NAMALWA (cell line): ENCODE results near the gene FAM98A.

Experiments used
- DNase-seq: peaks from one replicate; pipeline ENCODE4 v3.0.0-alpha.2; 2015; ENCODE audit warnings: low spot score

The FAM98A gene

GRCh38 chr2:33597026-33597425 is 2.1 kb downstream of the FAM98A start:
- no peak for DNase-seq

DNA sequence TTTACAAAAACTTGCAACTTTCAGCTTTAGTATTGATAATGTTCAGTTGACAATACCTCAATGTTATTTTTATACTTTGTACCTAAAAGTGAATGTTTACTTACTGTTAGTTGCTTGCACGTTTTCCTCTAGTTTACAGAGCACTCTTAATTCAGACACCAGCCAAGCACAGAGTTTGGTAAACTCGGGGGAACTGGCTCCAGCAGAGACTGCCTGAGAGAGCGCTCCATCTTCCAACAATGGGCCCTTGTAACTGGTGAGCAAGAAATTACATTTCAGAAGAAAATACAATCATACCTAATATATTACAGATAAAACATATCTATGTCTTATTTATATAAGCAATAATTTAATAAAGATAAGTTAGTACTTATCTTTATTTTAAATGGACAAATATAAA is 3.7 kb downstream of the FAM98A start:
- DNase-seq: no peak

- no peak for DNase-seq
These were observed 9.7 kb downstream of the FAM98A start for GRCh38 chr2:33589444-33589843.

DNA sequence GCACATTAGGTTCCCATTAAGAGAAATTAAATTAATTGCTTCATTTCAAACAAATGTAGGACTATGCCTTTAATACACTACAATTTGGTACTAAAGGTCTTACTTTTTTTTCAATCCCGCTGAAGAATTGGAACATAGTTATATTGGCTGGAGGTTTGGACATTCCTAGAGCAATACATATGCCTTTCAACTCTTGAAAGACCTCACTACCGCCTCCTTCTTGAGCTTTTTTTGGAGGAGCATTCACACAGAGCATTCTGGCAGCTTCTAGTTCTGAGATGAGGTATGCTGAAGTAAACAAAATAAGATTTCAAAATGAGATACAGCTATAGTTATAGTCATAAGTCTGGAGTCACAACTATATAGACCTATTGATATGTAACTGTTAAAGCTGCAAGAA is 10.9 kb downstream of the FAM98A start:
- no peak for DNase-seq

GRCh38 chr2:33586766-33587165 is 12.3 kb downstream of the FAM98A start:
- no peak for DNase-seq

GRCh38 chr2:33583194-33583938 is 15.7 kb downstream of the FAM98A start:
- peak; percentile 73 for DNase-seq

DNA sequence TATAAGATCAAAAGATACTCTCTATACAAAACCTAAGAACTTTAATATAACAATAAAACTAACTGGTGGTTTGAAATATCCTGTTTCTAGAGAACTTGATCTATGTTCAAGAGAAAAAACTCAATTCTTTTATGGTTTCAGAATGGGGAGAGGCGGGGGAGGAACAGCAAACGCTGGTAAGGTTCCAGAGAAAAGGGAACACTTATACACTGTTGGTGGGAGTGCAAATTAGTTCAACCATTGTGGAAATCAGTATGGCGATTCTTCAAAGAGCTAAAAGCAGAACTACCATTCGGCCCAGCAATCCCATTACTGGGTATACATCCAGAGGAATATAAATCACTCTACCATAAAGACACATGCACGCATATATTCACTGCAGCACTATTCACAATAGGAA is 17.2 kb downstream of the FAM98A start:
- no peak for DNase-seq

- DNase-seq: no peak
These were observed 19.9 kb downstream of the FAM98A start for GRCh38 chr2:33579227-33579626.

DNA sequence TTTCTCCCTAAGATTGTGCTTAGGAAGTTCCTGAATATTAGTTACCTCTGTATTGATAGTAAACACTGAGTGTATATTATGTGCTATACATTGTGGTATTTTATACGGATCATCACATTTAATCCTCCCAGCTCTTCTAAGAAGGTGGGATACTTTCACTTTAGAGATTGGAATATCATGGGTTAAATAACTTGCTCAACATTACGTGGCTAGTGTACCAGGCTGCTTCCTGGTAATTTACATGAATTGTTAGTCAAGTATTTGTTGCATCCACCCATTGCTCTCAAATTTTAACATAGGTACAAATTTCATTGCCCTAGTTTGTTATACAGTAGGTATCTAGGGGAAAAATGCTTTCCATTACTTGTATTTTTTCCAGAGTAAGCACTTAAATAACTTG is 21.4 kb downstream of the FAM98A start:
- no peak for DNase-seq

GRCh38 chr2:33577084-33577483 is 22.0 kb downstream of the FAM98A start:
- no peak for DNase-seq

- DNase-seq: no peak
These were observed 25.4 kb downstream of the FAM98A start for GRCh38 chr2:33573657-33574056.

DNA sequence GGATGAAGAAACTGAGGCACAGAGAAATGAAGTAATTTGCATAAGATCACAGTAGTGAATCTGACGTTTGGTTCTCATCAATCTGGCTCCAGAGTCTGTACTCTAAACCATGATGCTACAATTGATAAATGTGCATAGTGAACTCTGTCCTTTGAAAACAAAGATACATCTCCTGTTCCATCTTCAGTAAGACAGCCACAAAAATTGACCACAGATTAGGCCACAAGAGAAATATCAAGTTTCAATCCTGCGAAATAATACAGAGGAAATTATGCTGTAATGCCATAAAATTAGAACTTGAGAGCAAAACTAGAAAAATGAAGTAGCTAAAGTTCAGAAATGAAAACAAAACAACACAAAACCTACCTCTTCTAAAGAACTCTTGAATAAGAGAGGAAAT is 28.4 kb downstream of the FAM98A start:
- no peak for DNase-seq

- DNase-seq: no peak
These were observed 37.2 kb downstream of the FAM98A start for GRCh38 chr2:33561872-33562271.

DNA sequence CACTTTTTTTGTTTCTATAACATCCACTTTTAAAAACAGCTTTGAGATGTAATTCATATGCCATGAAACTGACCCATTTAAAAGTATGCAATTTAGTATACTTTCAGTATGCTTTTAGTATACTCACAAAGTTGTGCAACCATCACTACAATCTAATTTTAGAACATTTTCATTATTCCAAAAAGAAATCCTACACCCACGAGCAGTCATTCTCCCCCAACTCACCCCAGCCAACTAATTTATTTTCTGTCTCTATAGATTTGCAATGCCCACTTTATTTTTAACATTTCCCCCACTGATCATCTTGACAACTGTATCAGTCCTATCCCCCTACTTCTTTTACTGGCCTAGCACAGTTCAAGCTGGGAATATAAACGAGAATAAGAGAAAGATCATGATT is 39.1 kb downstream of the FAM98A start:
- no peak for DNase-seq

DNA sequence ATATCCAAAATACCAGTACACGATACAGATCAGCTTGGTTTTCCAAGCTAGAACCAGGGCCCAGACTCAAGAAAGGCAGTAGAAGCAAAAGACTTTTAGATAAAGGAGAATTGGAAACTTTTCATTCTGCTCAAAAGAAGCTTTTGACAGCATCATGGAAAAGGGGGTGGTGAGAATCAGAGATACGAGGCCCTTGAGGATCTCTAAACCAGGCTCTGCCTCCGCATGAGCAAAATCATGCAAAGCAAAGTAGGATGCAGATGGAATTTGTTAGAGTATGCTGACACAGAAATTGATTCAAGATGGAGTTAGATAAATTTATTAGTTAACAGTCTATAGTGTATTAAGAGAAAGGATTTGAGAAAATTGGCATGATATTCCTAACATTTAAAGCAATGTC is 39.8 kb downstream of the FAM98A start:
- DNase-seq: no peak

DNA sequence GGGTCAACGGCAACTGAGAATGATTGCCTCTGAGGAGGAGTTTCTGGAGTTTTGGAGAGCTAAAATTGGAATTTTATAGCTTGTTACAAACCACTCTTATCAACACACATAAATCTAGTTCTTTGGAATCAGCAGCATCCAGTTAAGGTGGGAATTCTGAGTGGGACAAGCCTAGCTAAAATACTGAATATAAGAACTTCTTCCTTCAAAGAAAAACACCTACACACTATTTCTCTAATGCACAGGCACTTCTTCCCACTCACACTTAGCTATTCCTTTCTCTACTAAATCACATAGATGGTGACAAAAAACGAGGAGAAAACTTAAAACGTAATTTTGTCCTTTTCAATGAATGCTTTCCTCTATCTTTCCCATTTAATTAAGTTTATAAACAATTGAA is 43.4 kb downstream of the FAM98A start:
- no peak for DNase-seq

GRCh38 chr2:33552758-33553461 is 46.2 kb downstream of the FAM98A start:
- DNase-seq: no peak

DNA sequence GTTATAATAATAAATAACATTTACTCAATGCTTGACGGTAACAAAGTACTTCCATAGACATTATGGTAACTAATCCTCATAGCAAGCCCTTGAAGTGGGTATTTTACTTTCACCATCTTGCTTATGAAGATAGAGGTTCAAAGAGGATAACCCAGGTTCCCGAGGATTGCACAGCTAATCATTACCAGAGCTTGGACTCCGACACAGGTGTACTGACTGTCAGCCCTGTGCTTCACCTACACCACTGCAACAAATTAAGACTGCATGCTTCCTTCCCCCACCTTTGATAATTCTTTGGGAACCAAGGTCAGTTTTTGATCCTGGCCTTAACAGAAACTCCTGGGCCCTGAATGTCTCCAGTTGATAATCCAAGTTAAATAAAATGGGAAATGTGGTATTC is 48.9 kb downstream of the FAM98A start:
- DNase-seq: no peak

DNA sequence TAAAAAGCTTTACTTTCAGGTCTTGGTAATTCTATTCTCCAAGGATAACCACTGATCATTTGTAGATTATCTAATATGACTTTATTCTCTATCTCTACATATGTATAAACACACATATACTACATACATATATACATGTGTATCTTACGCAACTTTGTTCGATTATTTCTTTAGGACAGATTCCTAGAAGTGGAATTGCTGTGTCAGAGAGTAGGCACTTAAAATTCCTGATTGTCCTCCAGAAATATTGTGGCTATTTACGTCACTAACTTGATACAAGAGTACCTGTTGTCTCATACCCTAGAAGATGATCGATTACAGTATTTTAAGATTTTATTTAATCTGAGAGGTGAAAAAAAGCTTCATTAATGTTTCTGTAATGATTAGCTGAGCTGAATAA is 57.9 kb downstream of the FAM98A start:
- no peak for DNase-seq

DNA sequence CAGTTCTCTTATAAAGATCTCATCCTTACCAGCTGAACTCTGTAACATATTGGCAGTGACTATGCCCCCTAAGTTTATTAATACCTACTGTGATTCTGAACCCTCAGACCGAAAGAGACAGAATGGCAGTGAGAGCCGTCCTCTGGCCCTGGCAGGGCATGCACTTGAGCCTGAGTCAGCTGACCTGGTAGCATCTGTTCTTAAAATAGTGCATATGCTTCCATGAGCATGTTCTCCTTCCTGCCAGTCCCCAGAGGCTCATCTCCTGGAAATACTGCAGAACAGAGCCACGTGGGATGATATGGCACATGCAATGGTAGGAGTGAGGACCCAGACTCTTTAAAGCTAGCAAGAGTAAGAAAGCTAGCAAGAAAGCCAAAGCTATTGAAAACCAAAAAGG is 63.7 kb downstream of the FAM98A start:
- no peak for DNase-seq
